ENCODE results near the gene PPP2R5E.
"Not testable (repeated sequence)": the region's sequence is repeated elsewhere in the genome, so short reads cannot be mapped to it uniquely, and the experiment has no call there.

Gene PPP2R5E

GRCh38 chr14:63431466-63431865 is 111.7 kb downstream of the PPP2R5E start:
- no peak for DNase-seq

- DNase-seq, result no peak
Observed at GRCh38 chr14:63428486-63428885, 114.7 kb downstream of the PPP2R5E start.

GRCh38 chr14:63426838-63427352 is 116.3 kb downstream of the PPP2R5E start:
- DNase-seq, result no peak

GRCh38 chr14:63423889-63424288 is 119.3 kb downstream of the PPP2R5E start:
- DNase-seq, result no peak

GRCh38 chr14:63423381-63423780 is 119.8 kb downstream of the PPP2R5E start:
- no peak for DNase-seq

- DNase-seq, result no peak
Observed at GRCh38 chr14:63421919-63422318, 121.3 kb downstream of the PPP2R5E start.

- DNase-seq, result no peak
Observed at GRCh38 chr14:63421226-63421625, 122.0 kb downstream of the PPP2R5E start.

GRCh38 chr14:63418020-63418419 is 125.2 kb downstream of the PPP2R5E start:
- no peak for DNase-seq

- no peak for DNase-seq
Observed at GRCh38 chr14:63413009-63413408, 130.2 kb downstream of the PPP2R5E start.

- DNase-seq, result no peak
Observed at GRCh38 chr14:63406333-63406732, 136.8 kb downstream of the PPP2R5E start.

- DNase-seq, result no peak
Observed at GRCh38 chr14:63405715-63406114, 137.5 kb downstream of the PPP2R5E start.

GRCh38 chr14:63404906-63405305 is 138.3 kb downstream of the PPP2R5E start:
- DNase-seq, result no peak

GRCh38 chr14:63401646-63402045 is 141.5 kb downstream of the PPP2R5E start:
- no peak for DNase-seq

- no peak for DNase-seq
Observed at GRCh38 chr14:63398952-63399351, 144.2 kb downstream of the PPP2R5E start.

- DNase-seq, result no peak
Observed at GRCh38 chr14:63394841-63395240, 148.3 kb downstream of the PPP2R5E start.

GRCh38 chr14:63394432-63394831 is 148.7 kb downstream of the PPP2R5E start:
- no peak for DNase-seq

- no peak for DNase-seq
Observed at GRCh38 chr14:63393012-63393411, 150.2 kb downstream of the PPP2R5E start.

- peak; percentile 3 to 20 for DNase-seq
Observed at GRCh38 chr14:63392236-63392635, 150.9 kb downstream of the PPP2R5E start.

GRCh38 chr14:63388766-63389431 is 154.3 kb downstream of the PPP2R5E start:
- DNase-seq, result peak; percentile 64 to 74

GRCh38 chr14:63387711-63388110 is 155.5 kb downstream of the PPP2R5E start:
- no peak for DNase-seq

GRCh38 chr14:63383776-63384367 is 159.3 kb downstream of the PPP2R5E start:
- DNase-seq, result peak; percentile 91 to 93

- DNase-seq, result no peak
Observed at GRCh38 chr14:63378444-63378843, 164.7 kb downstream of the PPP2R5E start.

- no peak for DNase-seq
Observed at GRCh38 chr14:63375769-63376168, 167.4 kb downstream of the PPP2R5E start.

- not testable (repeated sequence) for DNase-seq
Observed at GRCh38 chr14:63371613-63372012, 171.6 kb downstream of the PPP2R5E start.

GRCh38 chr14:63371033-63371432 is 172.1 kb downstream of the PPP2R5E start:
- no peak for DNase-seq

Data from Kasumi-1 (cell line).